Loucy (cell line): ENCODE measurements around the gene CBX4.
A peak's percentile ranks its signal among the peaks of the same experiment; 100 is the strongest.

Experiments used
- H2AFZ ChIP-seq: fragments of 200-600 bp; sonication (generic); 2 replicates; pipeline ENCODE4 v1.6.0; 2016; ENCODE audit warnings: antibody characterized with exemption, mild to moderate bottlenecking, low read length, moderate library complexity
- H3F3A ChIP-seq: fragments of 200-600 bp; 2 replicates; pipeline ENCODE4 v1.6.0; 2016; ENCODE audit warnings: antibody characterized with exemption, low read depth, mild to moderate bottlenecking
- H3K27me3 ChIP-seq: fragments of 200-600 bp; sonication (generic); 2 replicates; pipeline ENCODE4 v1.6.1; 2014; ENCODE audit warnings: low read length, mild to moderate bottlenecking; ENCODE audit not compliant: insufficient read depth, poor library complexity, severe bottlenecking
- H3K36me3 ChIP-seq: fragments of 200-600 bp; sonication (generic); 2 replicates; pipeline ENCODE4 v1.6.1; 2016; ENCODE audit warnings: low read length; ENCODE audit not compliant: insufficient read depth
- H3K4me1 ChIP-seq: fragments of 200-600 bp; sonication (generic); 2 replicates; pipeline ENCODE4 v1.5.1; 2014; ENCODE audit warnings: low read length, mild to moderate bottlenecking; ENCODE audit not compliant: insufficient read depth, poor library complexity, severe bottlenecking
- H3K4me2 ChIP-seq: fragments of 200-600 bp; sonication (generic); 2 replicates; pipeline ENCODE4 v1.6.0; 2014; ENCODE audit warnings: antibody characterized with exemption, low read length, low read depth, mild to moderate bottlenecking; ENCODE audit not compliant: poor library complexity, severe bottlenecking
- H3K4me3 ChIP-seq: fragments of 200-600 bp; sonication (generic); 2 replicates; pipeline ENCODE4 v1.5.1; 2014; ENCODE audit warnings: low read length, mild to moderate bottlenecking, mixed read lengths; ENCODE audit not compliant: poor library complexity, severe bottlenecking
- H3K79me2 ChIP-seq: fragments of 200-600 bp; sonication (generic); 2 replicates; pipeline ENCODE4 v1.6.1; 2014; ENCODE audit warnings: low read length; ENCODE audit not compliant: insufficient read depth
- H3K9ac ChIP-seq: fragments of 200-600 bp; sonication (generic); 2 replicates; pipeline ENCODE4 v1.6.0; 2014; ENCODE audit warnings: mild to moderate bottlenecking, low read depth, low read length, moderate library complexity; ENCODE audit not compliant: poor library complexity, severe bottlenecking
- H3K9me2 ChIP-seq: fragments of 200-600 bp; sonication (generic); replicated peaks from 2 replicates; pipeline ENCODE4 v1.6.1; 2016; ENCODE audit warnings: low read depth, low read length, mixed read lengths
- H3K9me3 ChIP-seq: fragments of 200-600 bp; sonication (generic); 2 replicates; pipeline ENCODE4 v1.6.1; 2014; ENCODE audit warnings: mild to moderate bottlenecking, antibody characterized with exemption, low read length, low read depth; ENCODE audit not compliant: insufficient read depth
- H4K20me1 ChIP-seq: fragments of 200-600 bp; sonication (generic); 2 replicates; pipeline ENCODE4 v1.6.0; 2014; ENCODE audit warnings: antibody characterized with exemption, low read length, mild to moderate bottlenecking; ENCODE audit not compliant: insufficient read depth, poor library complexity, severe bottlenecking
- EZH2phosphoT487 ChIP-seq: fragments of 200-600 bp; IDR thresholded peaks from 2 replicates; pipeline ENCODE4 v1.6.1; 2018; ENCODE audit warnings: antibody characterized with exemption, mild to moderate bottlenecking, moderate library complexity, borderline replicate concordance
- TF ChIP-seq, protein P1 (sequence below): fragments of 200-600 bp; sonication (generic); conservative IDR thresholded peaks from 2 replicates; pipeline ENCODE4 v1.5.1; 2014; ENCODE audit warnings: mild to moderate bottlenecking, antibody characterized with exemption, low read length

Gene CBX4

DNA sequence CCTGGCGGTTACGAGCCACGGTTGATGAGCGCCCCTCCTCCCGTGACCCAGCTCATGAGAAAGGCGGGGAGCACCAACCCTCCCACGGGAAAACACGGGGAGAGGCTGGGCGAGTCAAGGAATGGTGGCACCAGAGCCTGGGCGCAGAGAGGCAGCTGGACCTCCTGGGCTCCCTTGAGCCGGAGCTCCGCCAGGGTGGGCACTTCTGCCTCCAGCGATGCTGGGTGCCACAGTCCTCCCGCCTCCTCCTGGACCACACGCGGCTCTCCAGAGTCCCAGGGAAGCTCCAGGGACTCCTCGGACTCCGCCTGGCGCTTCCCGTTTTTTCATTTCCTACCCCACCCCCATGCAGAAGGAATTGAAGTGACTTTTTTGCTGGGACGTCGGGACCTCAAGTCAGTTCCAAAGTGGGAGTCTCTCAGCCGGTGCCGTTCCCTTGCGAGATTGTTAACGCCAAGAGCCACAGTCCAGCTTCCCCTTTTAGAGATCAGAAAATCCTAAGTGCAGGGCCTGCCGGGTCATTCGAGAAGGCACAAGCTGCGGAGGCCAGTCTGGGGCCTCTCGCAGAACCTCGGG is 35.7 kb downstream of the CBX4 start:
- H4K20me1 ChIP-seq = no peaks in the 10 kb centered on the region
- peak overlapping the region; percentile 72 for H3K4me3 ChIP-seq
- no peaks in the 10 kb centered on the region for H3K36me3 ChIP-seq
- 0 out of 2 replicates have a peak overlapping the region, but pooled peaks have one; percentile 30 for H2AFZ ChIP-seq
- H3K27me3 ChIP-seq = no peaks in the 10 kb centered on the region
- no peaks in the 10 kb centered on the region for H3K9me3 ChIP-seq
- TF ChIP-seq, protein P1, sequence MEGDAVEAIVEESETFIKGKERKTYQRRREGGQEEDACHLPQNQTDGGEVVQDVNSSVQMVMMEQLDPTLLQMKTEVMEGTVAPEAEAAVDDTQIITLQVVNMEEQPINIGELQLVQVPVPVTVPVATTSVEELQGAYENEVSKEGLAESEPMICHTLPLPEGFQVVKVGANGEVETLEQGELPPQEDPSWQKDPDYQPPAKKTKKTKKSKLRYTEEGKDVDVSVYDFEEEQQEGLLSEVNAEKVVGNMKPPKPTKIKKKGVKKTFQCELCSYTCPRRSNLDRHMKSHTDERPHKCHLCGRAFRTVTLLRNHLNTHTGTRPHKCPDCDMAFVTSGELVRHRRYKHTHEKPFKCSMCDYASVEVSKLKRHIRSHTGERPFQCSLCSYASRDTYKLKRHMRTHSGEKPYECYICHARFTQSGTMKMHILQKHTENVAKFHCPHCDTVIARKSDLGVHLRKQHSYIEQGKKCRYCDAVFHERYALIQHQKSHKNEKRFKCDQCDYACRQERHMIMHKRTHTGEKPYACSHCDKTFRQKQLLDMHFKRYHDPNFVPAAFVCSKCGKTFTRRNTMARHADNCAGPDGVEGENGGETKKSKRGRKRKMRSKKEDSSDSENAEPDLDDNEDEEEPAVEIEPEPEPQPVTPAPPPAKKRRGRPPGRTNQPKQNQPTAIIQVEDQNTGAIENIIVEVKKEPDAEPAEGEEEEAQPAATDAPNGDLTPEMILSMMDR = no peak
- TF ChIP-seq EZH2phosphoT487 = no peak
- peaks cover 55% of the 10 kb centered on the region for H3K79me2 ChIP-seq
- H3K9ac ChIP-seq = peak overlapping the region; percentile 86
- 0 out of 2 replicates have a peak, but pooled peaks cover 6% of the 10 kb centered on the region for H3F3A ChIP-seq
- H3K4me2 ChIP-seq = peak overlapping the region; percentile 94
- H3K4me1 ChIP-seq = peaks cover 73% of the 10 kb centered on the region
- no peaks in the 10 kb centered on the region for H3K9me2 ChIP-seq

DNA sequence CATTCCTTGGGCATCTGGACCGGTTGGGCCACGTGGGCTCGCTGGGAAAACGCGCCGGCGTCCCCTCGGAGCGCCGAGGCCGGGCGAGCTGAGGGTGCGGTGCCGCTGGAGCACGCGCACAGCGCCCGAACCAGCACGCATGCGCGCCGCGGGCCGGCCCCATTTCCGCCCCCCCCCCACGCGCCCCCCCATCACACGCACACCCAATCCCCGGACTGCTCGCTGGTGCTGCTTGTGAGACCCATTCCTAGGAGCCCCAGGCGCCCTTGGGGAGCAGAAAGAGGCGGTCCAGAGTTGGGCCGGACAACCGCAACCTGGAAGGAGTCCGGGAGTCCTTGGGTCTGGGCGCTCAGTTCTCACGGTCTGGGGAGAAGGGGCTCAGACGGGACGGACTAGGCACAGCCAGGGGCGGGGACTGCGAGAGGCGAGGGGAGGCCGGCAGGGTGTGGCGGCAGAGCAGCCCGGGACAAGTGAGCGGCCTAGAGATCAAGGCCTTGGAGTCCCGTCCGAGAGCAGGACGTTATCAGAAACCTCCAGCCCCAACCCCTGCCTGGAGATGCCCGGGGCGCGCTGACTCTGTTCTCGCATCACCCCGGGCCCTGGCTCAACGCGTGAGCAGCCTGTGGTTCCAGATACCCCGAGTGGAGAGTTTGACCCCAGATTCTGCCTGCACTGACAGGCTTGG is 36.4 kb downstream of the CBX4 start:
- TF ChIP-seq EZH2phosphoT487 = no peak
- TF ChIP-seq, protein P1 = no peak
- Histone ChIP-seq H2AFZ (no peak overlapping the region), H3K9me3 (no peaks in the 10 kb centered on the region), H3K27me3 (no peaks in the 10 kb centered on the region), H3K9me2 (no peaks in the 10 kb centered on the region), H3K79me2 (peaks cover 60% of the 10 kb centered on the region), H3K36me3 (no peaks in the 10 kb centered on the region), H3K9ac (peak overlapping the region; percentile 86), H3K4me1 (peaks cover 71% of the 10 kb centered on the region), H3F3A (0 out of 2 replicates have a peak, but pooled peaks cover 5% of the 10 kb centered on the region), H3K4me3 (peak overlapping the region; percentile 72), H3K4me2 (peak overlapping the region; percentile 94), H4K20me1 (no peaks in the 10 kb centered on the region)

DNA sequence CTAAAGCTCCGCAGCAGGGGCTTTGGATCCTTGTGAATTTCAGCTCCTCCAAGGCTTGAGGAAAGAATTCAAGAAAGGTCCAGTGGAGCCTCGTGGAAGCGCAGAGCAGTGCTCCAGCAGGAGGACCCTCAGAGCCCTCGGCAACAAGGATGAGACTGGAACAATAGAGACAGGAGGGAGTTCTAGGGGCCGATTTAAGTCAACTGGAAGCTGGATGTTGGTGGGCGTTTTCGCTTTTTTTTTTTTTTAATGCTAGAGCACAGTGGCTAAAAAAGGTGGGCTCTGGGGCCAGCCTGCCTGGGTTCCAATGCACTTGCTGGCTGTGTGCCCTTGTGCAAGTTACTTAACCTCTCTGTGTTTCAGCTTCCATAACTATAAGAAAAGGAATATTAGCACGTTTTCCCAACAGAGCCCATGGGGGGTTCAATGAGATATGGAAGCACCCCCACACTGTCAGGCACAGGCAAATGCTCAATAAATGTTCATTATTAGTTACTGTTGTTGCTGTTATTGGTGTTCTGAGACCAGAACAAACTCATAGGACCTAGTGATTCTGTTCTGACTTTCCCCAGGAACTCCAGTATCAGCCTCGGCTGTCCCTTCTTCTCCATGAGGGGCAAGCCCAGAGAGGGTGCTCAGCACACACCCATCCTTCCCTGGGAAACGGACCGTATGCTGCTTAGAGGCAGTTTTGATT is 37.1 kb downstream of the CBX4 start:
- TF ChIP-seq, protein P1 = no peak
- TF ChIP-seq EZH2phosphoT487 = no peak
- peaks cover 66% of the 10 kb centered on the region for H3K4me1 ChIP-seq
- peaks cover 60% of the 10 kb centered on the region for H3K79me2 ChIP-seq
- H2AFZ ChIP-seq = no peak overlapping the region
- H3K9me2 ChIP-seq = no peaks in the 10 kb centered on the region
- H3K4me2 ChIP-seq = peak overlapping the region; percentile 94
- no peaks in the 10 kb centered on the region for H3K36me3 ChIP-seq
- H3K9me3 ChIP-seq = no peaks in the 10 kb centered on the region
- H3F3A ChIP-seq = no peaks in the 10 kb centered on the region
- no peaks in the 10 kb centered on the region for H3K27me3 ChIP-seq
- H3K4me3 ChIP-seq = peak overlapping the region; percentile 72
- H3K9ac ChIP-seq = peak overlapping the region; percentile 86
- H4K20me1 ChIP-seq = no peaks in the 10 kb centered on the region
